GM11168 (cell line): ENCODE data around the gene RAMAC.
"Not testable (repeated sequence)": the region's sequence is repeated elsewhere in the genome, so short reads cannot be mapped to it uniquely, and the experiment has no call there.

ENCODE experiments used
- in situ Hi-C: fragments of 300-500 bp; cut with MboI; formaldehyde crosslinking; loops from one replicate; pipeline ENCODE4 v1.12.0; 2022; ENCODE audit warnings: low sequenced_read_pairs; ENCODE audit not compliant: unreplicated experiment

Gene RAMAC

GRCh38 chr15:82985688-82986441 is at the start of gene RAMAC:
RAMAC (plus strand) TSS chr15:82986210; CDS start chr15:82989019, 2,809 bp downstream.
- in situ Hi-C loops, result no loop called here

GRCh38 chr15:82936966-82937711 is 48.9 kb upstream of the RAMAC start:
- in situ Hi-C loops, result no loop called here

GRCh38 chr15:82937712-82938058 is 48.3 kb upstream of the RAMAC start:
- in situ Hi-C loops, result no loop called here

- in situ Hi-C loops, result not testable (repeated sequence)
Observed at GRCh38 chr15:82939678-82940077, 46.3 kb upstream of the RAMAC start.

- in situ Hi-C loops, result no loop called here
Observed at GRCh38 chr15:82942691-82943090, 43.3 kb upstream of the RAMAC start.

GRCh38 chr15:82943176-82943575 is 42.8 kb upstream of the RAMAC start:
- in situ Hi-C loops, result no loop called here

GRCh38 chr15:82944056-82944455 is 42.0 kb upstream of the RAMAC start:
- in situ Hi-C loops, result no loop called here

GRCh38 chr15:82944821-82945220 is 41.2 kb upstream of the RAMAC start:
- in situ Hi-C loops, result no loop called here

- in situ Hi-C loops, result no loop called here
Observed at GRCh38 chr15:82945326-82945725, 40.7 kb upstream of the RAMAC start.

GRCh38 chr15:82946155-82946701 is 39.8 kb upstream of the RAMAC start:
- in situ Hi-C loops, result no loop called here

GRCh38 chr15:82950295-82950694 is 35.7 kb upstream of the RAMAC start:
- in situ Hi-C loops, result no loop called here

- in situ Hi-C loops, result no loop called here
Observed at GRCh38 chr15:82950746-82951370, 35.2 kb upstream of the RAMAC start.

- in situ Hi-C loops, result no loop called here
Observed at GRCh38 chr15:82951472-82952157, 34.4 kb upstream of the RAMAC start.

GRCh38 chr15:82952158-82953081 is 33.6 kb upstream of the RAMAC start, which contains the start of gene HOMER2:
HOMER2 (minus strand) TSS chr15:82952720; CDS start chr15:82952535, 185 bp downstream.
- in situ Hi-C loops, result no loop called here

GRCh38 chr15:82958638-82959037 is 27.4 kb upstream of the RAMAC start:
- in situ Hi-C loops, result no loop called here

GRCh38 chr15:82959423-82959822 is 26.6 kb upstream of the RAMAC start:
- in situ Hi-C loops, result no loop called here

- in situ Hi-C loops, result no loop called here
Observed at GRCh38 chr15:82960766-82961165, 25.2 kb upstream of the RAMAC start.

GRCh38 chr15:82963471-82964341 is 22.3 kb upstream of the RAMAC start:
- in situ Hi-C loops, result no loop called here
